ENCODE results near the gene GPR139.

DNA sequence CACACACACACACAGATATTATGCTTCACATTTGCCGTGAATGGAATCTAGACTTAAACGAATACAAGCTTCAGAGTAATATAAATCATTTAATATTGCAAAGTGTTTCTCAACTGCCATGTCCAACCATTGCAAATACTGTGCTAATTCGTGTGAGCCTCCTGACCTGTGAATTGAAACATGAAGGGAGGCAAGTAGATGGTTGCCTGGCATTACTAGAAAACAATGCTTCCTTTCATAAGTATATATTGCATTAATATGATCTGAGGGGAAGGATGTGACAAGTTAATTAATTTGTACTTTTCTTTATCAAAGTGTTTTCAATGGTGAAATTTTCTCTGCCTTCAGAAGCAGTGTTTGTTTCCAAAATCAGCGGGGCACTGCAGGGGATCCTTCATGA, 25.7 kb upstream of the GPR139 start:
- TF ChIP-seq SUZ12 (IDR thresholded peaks at IDR 0.05; ENCODE audit: extremely low read depth, insufficient read depth, insufficient read length) = no peak
- no peak for TF ChIP-seq YY1 (IDR thresholded peaks at IDR 0.05; ENCODE audit: insufficient read depth, insufficient read length)
